C4-2B (cell line): ENCODE measurements around the gene SLC6A16.

Source experiments
- ZFX ChIP-seq: fragments of 450-650 bp; IDR thresholded peaks from 2 replicates; pipeline ENCODE4 v1.6.1; 2017
- TF ChIP-seq, protein P1 (sequence below): fragments of 450-650 bp; conservative IDR thresholded peaks from 2 replicates; pipeline ENCODE4 v1.5.1; 2017; ENCODE audit warnings: mild to moderate bottlenecking

DNA sequence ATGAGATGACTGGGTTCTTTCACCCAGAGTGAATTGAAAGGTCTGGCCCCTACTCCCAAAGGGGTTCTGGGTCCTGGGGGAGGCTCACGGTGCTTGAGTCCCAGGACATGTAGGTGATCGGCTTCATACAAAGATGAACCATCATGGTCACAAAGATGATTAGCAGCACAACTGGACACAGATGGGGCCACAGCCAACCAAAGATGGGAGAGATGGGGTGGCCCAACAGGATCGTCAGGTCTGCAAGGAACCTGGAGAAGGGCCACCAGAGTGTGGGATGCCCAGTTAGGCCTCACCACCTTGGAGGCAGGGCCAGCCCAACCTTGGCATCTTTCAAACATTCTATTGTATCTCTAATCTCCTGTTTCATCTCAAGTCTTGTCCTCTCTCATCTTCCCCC, 34.5 kb downstream of the SLC6A16 start:
- TF ChIP-seq, protein P1, sequence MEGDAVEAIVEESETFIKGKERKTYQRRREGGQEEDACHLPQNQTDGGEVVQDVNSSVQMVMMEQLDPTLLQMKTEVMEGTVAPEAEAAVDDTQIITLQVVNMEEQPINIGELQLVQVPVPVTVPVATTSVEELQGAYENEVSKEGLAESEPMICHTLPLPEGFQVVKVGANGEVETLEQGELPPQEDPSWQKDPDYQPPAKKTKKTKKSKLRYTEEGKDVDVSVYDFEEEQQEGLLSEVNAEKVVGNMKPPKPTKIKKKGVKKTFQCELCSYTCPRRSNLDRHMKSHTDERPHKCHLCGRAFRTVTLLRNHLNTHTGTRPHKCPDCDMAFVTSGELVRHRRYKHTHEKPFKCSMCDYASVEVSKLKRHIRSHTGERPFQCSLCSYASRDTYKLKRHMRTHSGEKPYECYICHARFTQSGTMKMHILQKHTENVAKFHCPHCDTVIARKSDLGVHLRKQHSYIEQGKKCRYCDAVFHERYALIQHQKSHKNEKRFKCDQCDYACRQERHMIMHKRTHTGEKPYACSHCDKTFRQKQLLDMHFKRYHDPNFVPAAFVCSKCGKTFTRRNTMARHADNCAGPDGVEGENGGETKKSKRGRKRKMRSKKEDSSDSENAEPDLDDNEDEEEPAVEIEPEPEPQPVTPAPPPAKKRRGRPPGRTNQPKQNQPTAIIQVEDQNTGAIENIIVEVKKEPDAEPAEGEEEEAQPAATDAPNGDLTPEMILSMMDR, result no peak
- TF ChIP-seq ZFX, result no peak
